ENCODE results near the gene HNRNPH3.

Gene HNRNPH3

GRCh38 chr10:68327889-68328786 lies 3.7 kb upstream of the HNRNPH3 start:
- Histone ChIP-seq H3K36me3 (ENCODE audit: control insufficient read depth, low read length) (peaks cover 12% of the 10 kb centered on the region), H3F3A (ENCODE audit: control insufficient read depth, insufficient read depth) (peaks cover 11% of the 10 kb centered on the region; the same call in 1 of the 2 replicates), H3K79me2 (ENCODE audit: control insufficient read depth, low read length) (peaks cover 24% of the 10 kb centered on the region), H3K4me2 (ENCODE audit: low read length) (peak overlapping the region; percentile 84), H3K27me3 (ENCODE audit: control insufficient read depth, low read length) (no peaks in the 10 kb centered on the region), H3K4me3 (ENCODE audit: low read length) (peak overlapping the region; percentile 72), H4K20me1 (ENCODE audit: control insufficient read depth, insufficient read depth, low read depth, low read length) (peaks cover 1% of the 10 kb centered on the region; the same call in 1 of the 2 replicates), H3K9me3 (ENCODE audit: control insufficient read depth, insufficient read depth, low read length) (no peaks in the 10 kb centered on the region), H3K27ac (ENCODE audit: low read depth, low read length) (peak overlapping the region; percentile 44), H3K9me2 (replicated peaks; ENCODE audit: control insufficient read depth, low read length) (no peaks in the 10 kb centered on the region), H3K4me1 (ENCODE audit: control insufficient read depth, low read length) (peaks cover 43% of the 10 kb centered on the region)
- TF ChIP-seq EZH2phosphoT487 (IDR thresholded peaks at IDR 0.05; ENCODE audit: borderline replicate concordance, low read length) (no peak), CTCF (IDR thresholded peaks at IDR 0.05; ENCODE audit: low read depth, low read length, poor library complexity, severe bottlenecking) (no peak)

DNA sequence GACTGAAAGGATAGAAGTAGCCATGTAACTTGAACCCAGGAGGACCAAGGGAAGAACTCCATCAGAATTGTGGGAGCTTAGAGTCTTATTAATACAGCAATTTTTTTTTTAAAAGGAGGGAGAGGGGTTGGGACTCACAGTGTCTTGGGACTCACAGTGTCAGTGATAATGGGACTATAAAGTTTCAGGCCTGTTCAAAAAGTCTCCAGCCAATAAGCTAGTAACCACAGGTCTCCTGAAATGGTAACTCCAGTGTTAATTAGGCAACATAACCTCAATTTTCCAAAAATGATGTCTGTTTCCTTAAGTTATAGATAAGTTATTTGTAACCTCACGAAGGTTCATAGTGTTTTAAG lies 2.4 kb upstream of the HNRNPH3 start:
- Histone ChIP-seq H3K27ac (ENCODE audit: low read depth, low read length) (no peak overlapping the region), H3K4me3 (ENCODE audit: low read length) (no peak overlapping the region), H4K20me1 (ENCODE audit: control insufficient read depth, insufficient read depth, low read depth, low read length) (peaks cover 14% of the 10 kb centered on the region), H3K9me3 (ENCODE audit: control insufficient read depth, insufficient read depth, low read length) (no peaks in the 10 kb centered on the region), H3K36me3 (ENCODE audit: control insufficient read depth, low read length) (peaks cover 26% of the 10 kb centered on the region), H3F3A (ENCODE audit: control insufficient read depth, insufficient read depth) (peaks cover 11% of the 10 kb centered on the region; the same call in 1 of the 2 replicates), H3K4me2 (ENCODE audit: low read length) (peak overlapping the region; percentile 87), H3K79me2 (ENCODE audit: control insufficient read depth, low read length) (peaks cover 38% of the 10 kb centered on the region), H3K9me2 (replicated peaks; ENCODE audit: control insufficient read depth, low read length) (no peaks in the 10 kb centered on the region), H3K4me1 (ENCODE audit: control insufficient read depth, low read length) (peaks cover 47% of the 10 kb centered on the region), H3K27me3 (ENCODE audit: control insufficient read depth, low read length) (no peaks in the 10 kb centered on the region)
- TF ChIP-seq EZH2phosphoT487 (IDR thresholded peaks at IDR 0.05; ENCODE audit: borderline replicate concordance, low read length) (no peak), CTCF (IDR thresholded peaks at IDR 0.05; ENCODE audit: low read depth, low read length, poor library complexity, severe bottlenecking) (no peak)

- Histone ChIP-seq H3K4me1 (ENCODE audit: control insufficient read depth, low read length) (peaks cover 62% of the 10 kb centered on the region), H3K36me3 (ENCODE audit: control insufficient read depth, low read length) (peaks cover 41% of the 10 kb centered on the region), H3K4me3 (ENCODE audit: low read length) (peak overlapping the region; percentile 83), H3K9me3 (ENCODE audit: control insufficient read depth, insufficient read depth, low read length) (no peaks in the 10 kb centered on the region), H3K79me2 (ENCODE audit: control insufficient read depth, low read length) (peaks cover 52% of the 10 kb centered on the region), H3K27ac (ENCODE audit: low read depth, low read length) (peak overlapping the region; percentile 87), H4K20me1 (ENCODE audit: control insufficient read depth, insufficient read depth, low read depth, low read length) (peaks cover 29% of the 10 kb centered on the region), H3F3A (ENCODE audit: control insufficient read depth, insufficient read depth) (peaks cover 11% of the 10 kb centered on the region; the same call in 1 of the 2 replicates), H3K27me3 (ENCODE audit: control insufficient read depth, low read length) (no peaks in the 10 kb centered on the region), H3K4me2 (ENCODE audit: low read length) (peak overlapping the region; percentile 87), H3K9me2 (replicated peaks; ENCODE audit: control insufficient read depth, low read length) (no peaks in the 10 kb centered on the region)
- TF ChIP-seq CTCF (IDR thresholded peaks at IDR 0.05; ENCODE audit: low read depth, low read length, poor library complexity, severe bottlenecking) (no peak), EZH2phosphoT487 (IDR thresholded peaks at IDR 0.05; ENCODE audit: borderline replicate concordance, low read length) (no peak)
Observed at GRCh38 chr10:68330852-68331454, 911 bp upstream of the HNRNPH3 start.
